ENCODE measurements around the gene RETREG1.
A peak's percentile ranks its signal among the peaks of the same experiment; 100 is the strongest.

The RETREG1 gene

GRCh38 chr5:16461026-16461425 lies 155.8 kb downstream of the RETREG1 start (continued):
- TF ChIP-seq ZNF274 (IDR thresholded peaks at IDR 0.05; ENCODE audit: low read length) = no peak
- no peak for TF ChIP-seq ZNF274 (tag by site-specific recombination; IDR thresholded peaks at IDR 0.05; ENCODE audit: borderline replicate concordance)
- no peak for TF ChIP-seq ZFP69B (tag by site-specific recombination; IDR thresholded peaks at IDR 0.05)

DNA sequence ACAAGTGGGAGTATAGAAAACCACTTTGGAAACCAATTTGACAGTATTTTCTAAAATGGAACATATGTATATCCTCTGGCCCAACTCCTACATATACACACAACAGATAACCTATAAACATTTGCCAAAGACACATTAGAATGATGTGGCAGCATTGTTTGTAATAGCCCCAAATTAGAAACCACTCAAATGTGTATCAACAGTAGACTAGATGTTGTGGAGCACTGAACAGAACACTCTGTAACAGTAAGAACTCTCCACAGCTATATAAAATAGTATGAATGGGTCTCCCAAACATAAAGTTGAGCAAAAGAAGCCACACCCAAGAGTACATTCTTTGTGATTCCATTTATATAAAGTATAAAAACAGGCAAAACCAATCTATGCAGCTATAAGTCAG lies 157.3 kb downstream of the RETREG1 start:
- POLR2A ChIA-PET = no interaction called here
- Histone ChIP-seq H3K27ac (ENCODE audit: extremely low read depth, low read depth, low read length) (no peak overlapping the region), H3K9me3 (ENCODE audit: control insufficient read depth, insufficient read depth, low read depth, low read length) (no peaks in the 10 kb centered on the region), H3K4me1 (ENCODE audit: control insufficient read depth, insufficient read depth, low read length) (0 out of 2 replicates have a peak, but pooled peaks cover 6% of the 10 kb centered on the region), H3K36me3 (ENCODE audit: control insufficient read depth in 2 of 2, insufficient read depth in 1 of 2, low read length in 2 of 2) (peaks cover 80 to 94% of the 10 kb centered on the region in 2 experiments), H3K4me3 (ENCODE audit: low read depth, low read length) (no peak overlapping the region)
- TF ChIP-seq ZNF830 (tag by site-specific recombination; IDR thresholded peaks at IDR 0.05; ENCODE audit: low read depth) = no peak
- TF ChIP-seq ZNF362 (tag by site-specific recombination; IDR thresholded peaks at IDR 0.05) = no peak
- TF ChIP-seq ZNF473 (tag by site-specific recombination; IDR thresholded peaks at IDR 0.05) = no peak
- TF ChIP-seq GFI1B (tag by site-specific recombination; IDR thresholded peaks at IDR 0.05) = no peak
- no peak for TF ChIP-seq ZNF639 (tag by site-specific recombination; IDR thresholded peaks at IDR 0.05)
- TF ChIP-seq, protein P1, sequence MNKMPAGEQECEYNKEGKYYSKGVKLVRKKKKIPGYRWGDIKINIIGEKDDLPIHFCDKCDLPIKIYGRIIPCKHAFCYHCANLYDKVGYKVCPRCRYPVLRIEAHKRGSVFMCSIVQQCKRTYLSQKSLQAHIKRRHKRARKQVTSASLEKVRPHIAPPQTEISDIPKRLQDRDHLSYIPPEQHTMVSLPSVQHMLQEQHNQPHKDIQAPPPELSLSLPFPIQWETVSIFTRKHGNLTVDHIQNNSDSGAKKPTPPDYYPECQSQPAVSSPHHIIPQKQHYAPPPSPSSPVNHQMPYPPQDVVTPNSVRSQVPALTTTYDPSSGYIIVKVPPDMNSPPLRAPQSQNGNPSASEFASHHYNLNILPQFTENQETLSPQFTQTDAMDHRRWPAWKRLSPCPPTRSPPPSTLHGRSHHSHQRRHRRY (tag by site-specific recombination; IDR thresholded peaks at IDR 0.05) = no peak
- TF ChIP-seq ZNF530 (tag by site-specific recombination; IDR thresholded peaks at IDR 0.05; ENCODE audit: low read depth) = no peak
- CTCF ChIA-PET = interaction anchor here (1.2 to 10.9 kb wide), 4 partner anchors 18 to 731 kb away, joined by 3 to 137 read pairs (median 12); no protein-coding TSS in a partner anchor

DNA sequence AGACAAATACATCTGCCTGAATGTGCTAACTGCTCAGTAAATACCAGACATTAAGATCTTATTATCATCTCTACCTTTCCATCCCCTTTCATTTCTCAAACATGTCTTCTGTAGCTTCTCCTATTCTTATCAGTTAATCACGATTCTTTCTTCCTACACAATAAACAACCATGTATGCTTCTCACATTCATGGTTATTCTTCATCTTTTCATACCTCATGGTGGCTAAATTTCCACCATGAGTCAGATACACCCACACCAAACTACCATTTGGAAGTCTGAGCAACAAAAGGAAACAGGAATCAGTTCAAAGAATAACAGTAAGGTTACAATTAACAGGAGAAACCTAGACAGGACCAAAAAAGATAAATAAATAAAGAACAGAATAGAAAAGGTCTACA lies 158.9 kb downstream of the RETREG1 start:
- ChIA-PET POLR2A (no interaction called here), CTCF (interaction anchor here (0.8 to 10.9 kb wide), 12 partner anchors 9 to 733 kb away, joined by 3 to 137 read pairs (median 4); no protein-coding TSS in a partner anchor)
- H3K4me1 ChIP-seq (ENCODE audit: control insufficient read depth, insufficient read depth, low read length) = no peaks in the 10 kb centered on the region
- H3K4me3 ChIP-seq (ENCODE audit: low read depth, low read length) = no peak overlapping the region
- H3K36me3 ChIP-seq (ENCODE audit: control insufficient read depth in 2 of 2, insufficient read depth in 1 of 2, low read length in 2 of 2) = peaks cover 74 to 91% of the 10 kb centered on the region in 2 experiments
- TF ChIP-seq ZFHX2 (tag by site-specific recombination; conservative IDR thresholded peaks at IDR 0.05) = peak; percentile 50
- no peak for TF ChIP-seq GFI1B (tag by site-specific recombination; IDR thresholded peaks at IDR 0.05)
- H3K9me3 ChIP-seq (ENCODE audit: control insufficient read depth, insufficient read depth, low read depth, low read length) = no peaks in the 10 kb centered on the region
- no peak overlapping the region for H3K27ac ChIP-seq (ENCODE audit: extremely low read depth, low read depth, low read length)

DNA sequence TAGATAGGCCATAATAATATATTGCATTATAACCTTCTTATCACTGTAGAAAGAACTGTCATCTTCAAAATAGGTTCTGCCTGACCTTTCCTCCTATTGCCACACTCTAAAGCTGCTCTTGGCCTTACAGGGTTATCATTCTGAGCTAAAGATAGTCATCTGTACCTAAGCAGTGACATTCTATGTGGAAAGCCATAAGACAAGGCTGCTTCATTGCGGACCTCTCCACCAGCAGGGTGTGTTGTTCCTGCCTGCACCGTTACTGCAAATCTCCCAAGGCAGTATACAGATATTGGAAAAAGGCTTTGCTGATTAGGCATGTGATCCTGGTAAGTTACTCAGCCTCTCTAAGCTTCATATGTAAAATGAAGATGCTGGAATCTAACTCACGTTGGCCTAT lies 159.3 kb downstream of the RETREG1 start:
- Histone ChIP-seq H3K36me3 (ENCODE audit: control insufficient read depth in 2 of 2, insufficient read depth in 1 of 2, low read length in 2 of 2) (peaks cover 72 to 91% of the 10 kb centered on the region in 2 experiments), H3K9me3 (ENCODE audit: control insufficient read depth, insufficient read depth, low read depth, low read length) (no peaks in the 10 kb centered on the region), H3K4me1 (ENCODE audit: control insufficient read depth, insufficient read depth, low read length) (no peaks in the 10 kb centered on the region), H3K4me3 (ENCODE audit: low read depth, low read length) (no peak overlapping the region), H3K27ac (ENCODE audit: extremely low read depth, low read depth, low read length) (no peak overlapping the region)
- POLR2A ChIA-PET = no interaction called here
- CTCF ChIA-PET = interaction anchor here (0.6 to 10.9 kb wide), 15 partner anchors 9 to 1873 kb away, joined by 3 to 137 read pairs (median 4); no protein-coding TSS in a partner anchor
- TF ChIP-seq, protein P2, sequence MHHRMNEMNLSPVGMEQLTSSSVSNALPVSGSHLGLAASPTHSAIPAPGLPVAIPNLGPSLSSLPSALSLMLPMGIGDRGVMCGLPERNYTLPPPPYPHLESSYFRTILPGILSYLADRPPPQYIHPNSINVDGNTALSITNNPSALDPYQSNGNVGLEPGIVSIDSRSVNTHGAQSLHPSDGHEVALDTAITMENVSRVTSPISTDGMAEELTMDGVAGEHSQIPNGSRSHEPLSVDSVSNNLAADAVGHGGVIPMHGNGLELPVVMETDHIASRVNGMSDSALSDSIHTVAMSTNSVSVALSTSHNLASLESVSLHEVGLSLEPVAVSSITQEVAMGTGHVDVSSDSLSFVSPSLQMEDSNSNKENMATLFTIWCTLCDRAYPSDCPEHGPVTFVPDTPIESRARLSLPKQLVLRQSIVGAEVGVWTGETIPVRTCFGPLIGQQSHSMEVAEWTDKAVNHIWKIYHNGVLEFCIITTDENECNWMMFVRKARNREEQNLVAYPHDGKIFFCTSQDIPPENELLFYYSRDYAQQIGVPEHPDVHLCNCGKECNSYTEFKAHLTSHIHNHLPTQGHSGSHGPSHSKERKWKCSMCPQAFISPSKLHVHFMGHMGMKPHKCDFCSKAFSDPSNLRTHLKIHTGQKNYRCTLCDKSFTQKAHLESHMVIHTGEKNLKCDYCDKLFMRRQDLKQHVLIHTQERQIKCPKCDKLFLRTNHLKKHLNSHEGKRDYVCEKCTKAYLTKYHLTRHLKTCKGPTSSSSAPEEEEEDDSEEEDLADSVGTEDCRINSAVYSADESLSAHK (tag by site-specific recombination; IDR thresholded peaks at IDR 0.05) = no peak
- no peak for TF ChIP-seq SALL2 (tag by site-specific recombination; IDR thresholded peaks at IDR 0.05; ENCODE audit: borderline replicate concordance)
- no peak for TF ChIP-seq ZNF398 (tag by site-specific recombination; IDR thresholded peaks at IDR 0.05)
- TF ChIP-seq ZNF792 (tag by site-specific recombination; IDR thresholded peaks at IDR 0.05) = no peak
- TF ChIP-seq ZSCAN30 (tag by site-specific recombination; IDR thresholded peaks at IDR 0.05) = no peak
- TF ChIP-seq ZNF169 (tag by site-specific recombination; IDR thresholded peaks at IDR 0.05) = no peak
- TF ChIP-seq ZNF621 (tag by site-specific recombination; IDR thresholded peaks at IDR 0.05) = no peak
- no peak for TF ChIP-seq ZNF501 (tag by site-specific recombination; IDR thresholded peaks at IDR 0.05)
- TF ChIP-seq GFI1B (tag by site-specific recombination; IDR thresholded peaks at IDR 0.05) = no peak
- TF ChIP-seq ZNF658 (tag by site-specific recombination; IDR thresholded peaks at IDR 0.05) = no peak
- no peak for TF ChIP-seq ZNF146 (tag by site-specific recombination; IDR thresholded peaks at IDR 0.05)
- no peak for TF ChIP-seq ZNF366 (tag by site-specific recombination; conservative IDR thresholded peaks at IDR 0.05)
- no peak for TF ChIP-seq BCL11A (tag by site-specific recombination; IDR thresholded peaks at IDR 0.05; ENCODE audit: low read depth)
